ENCODE results near the gene PRR33.
"Not testable (repeated sequence)": the region's sequence is repeated elsewhere in the genome, so short reads cannot be mapped to it uniquely, and the experiment has no call there.

Gene PRR33

DNA sequence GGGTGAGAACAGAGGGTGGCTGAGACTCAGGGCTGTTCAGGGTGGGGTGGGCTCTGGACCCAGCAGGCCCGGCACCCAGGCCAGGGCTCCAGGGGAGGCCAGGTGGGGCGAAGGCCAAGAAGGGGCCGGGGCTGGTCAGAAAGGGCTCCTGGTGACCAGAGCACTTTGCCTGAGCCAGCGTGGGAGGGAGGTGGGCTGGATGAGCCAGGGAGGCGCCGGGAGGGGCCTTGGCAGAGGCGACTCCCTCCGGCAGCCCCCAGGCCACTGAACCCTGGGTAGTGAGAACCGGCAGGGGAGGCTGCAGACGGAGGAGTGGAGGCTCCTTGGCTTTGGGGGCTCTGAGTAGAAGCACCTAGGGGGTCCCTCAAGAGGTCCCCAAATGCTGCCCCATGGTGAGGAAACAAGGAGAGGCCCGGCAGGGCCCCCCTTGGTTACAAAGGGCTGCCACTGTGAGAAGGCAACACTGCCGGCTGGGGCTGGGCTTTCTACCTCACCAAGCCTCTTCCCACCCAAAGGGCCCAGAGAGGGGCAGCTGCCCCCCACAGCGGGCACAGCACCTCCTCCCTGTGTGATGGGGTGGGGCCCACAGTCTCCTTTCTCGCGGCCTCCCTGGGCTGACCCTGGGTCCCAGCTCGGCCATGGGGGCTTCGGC, 17.1 kb downstream of the PRR33 start:
- DNase-seq, result not testable (repeated sequence)

DNA sequence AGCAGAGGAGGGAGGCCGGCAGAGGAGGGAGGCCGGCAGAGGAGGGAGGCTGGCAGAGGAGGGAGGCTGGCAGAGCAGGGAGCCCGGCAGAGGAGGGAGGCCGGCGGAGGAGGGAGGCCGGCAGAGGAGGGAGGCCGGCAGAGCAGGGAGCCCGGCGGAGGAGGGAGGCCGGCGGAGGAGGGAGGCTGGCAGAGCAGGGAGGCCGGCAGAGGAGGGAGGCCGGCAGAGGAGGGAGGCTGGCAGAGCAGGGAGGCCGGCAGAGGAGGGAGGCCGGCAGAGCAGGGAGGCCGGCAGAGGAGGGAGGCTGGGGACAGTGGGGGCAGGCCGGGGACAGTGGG, 17.9 kb downstream of the PRR33 start:
- not testable (repeated sequence) for DNase-seq

DNA sequence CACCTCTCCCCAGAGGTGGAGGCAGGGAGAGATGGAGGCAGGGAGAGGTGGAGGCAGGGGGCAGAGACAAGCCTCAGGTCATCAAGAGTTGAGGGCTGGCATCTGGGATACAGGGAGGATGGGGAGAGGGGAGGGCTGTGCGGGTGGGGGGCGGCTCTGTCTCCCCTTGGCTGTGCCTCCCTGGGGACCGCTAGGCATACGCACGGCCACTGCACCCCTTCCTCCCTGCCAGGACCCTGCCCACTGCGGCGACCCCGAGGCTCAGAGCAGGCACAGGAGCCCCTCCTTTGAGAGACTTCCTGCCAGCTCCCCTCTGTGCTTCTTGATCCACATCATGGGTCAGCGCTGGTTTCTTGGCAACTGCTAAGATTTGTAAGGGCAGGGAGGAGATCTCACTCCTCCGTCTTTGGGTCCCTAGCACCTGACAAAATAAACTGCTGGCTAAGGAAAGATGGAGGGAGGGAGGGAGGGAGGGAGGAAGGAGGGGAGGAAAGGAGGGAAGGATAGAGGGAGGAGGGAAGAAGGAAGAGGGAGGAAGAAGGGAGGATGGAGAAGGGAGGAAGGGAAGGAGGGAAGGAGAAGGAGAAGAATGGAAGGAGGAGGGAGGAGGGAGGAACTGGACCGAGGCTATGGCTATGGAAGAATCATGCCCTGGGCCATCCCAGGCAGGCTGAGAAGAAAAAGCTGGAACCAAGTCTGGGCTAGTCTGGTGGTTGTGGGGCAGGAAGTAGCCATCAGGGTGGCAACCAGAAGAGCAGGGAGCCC, 18.5 kb downstream of the PRR33 start:
- DNase-seq, result no peak

DNA sequence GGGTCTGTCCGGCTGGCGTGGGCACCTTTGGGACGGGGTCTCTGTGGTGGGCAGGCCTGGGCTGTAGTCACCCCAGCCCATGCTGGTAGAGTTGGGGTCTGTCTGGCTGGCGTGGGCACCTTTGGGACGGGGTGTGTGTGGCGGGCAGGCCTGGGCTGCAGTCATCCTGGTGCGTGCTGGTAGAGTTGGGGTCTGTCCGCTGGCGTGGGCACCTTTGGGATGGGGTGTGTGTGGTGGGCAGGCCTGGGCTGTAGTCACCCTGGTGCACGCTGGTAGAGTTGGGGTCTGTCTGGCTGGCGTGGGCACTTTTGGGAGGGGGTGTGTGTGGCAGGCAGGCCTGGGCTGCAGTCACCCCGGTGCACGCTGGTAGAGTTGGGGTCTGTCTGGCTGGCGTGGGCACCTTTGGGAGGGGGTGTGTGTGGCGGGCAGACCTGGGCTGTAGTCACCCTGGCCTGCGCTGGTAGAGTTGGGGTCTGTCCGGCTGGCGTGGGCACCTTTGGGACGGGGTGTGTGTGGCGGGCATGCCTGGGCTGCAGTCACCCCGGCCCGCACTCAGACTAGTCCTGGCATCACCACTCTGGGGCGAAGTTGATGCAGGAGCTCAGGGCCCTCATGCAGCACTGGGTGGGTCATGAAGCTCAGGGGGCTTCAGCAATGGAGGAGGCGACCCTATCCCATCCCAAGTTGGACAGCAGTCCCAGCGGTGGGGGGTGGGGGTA, 19.3 kb downstream of the PRR33 start:
- no peak for DNase-seq

DNA sequence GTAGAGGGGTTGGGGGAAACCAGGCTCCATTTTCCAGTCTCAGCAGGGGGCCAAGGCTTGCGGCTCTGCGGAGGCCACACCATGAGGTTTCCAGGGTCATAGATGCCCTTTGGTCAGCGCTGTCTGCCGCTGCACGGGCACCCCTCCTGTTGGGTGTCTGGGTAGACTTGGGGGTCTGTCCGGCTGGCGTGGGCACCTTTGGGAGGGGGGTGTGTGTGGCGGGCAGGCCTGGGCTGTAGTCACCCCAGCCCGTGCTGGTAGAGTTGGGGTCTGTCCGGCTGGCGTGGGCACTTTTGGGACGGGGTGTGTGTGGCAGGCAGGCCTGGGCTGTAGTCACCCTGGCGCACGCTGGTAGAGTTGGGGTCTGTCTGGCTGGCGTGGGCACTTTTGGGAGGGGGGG, 20.2 kb downstream of the PRR33 start:
- no peak for DNase-seq

DNA sequence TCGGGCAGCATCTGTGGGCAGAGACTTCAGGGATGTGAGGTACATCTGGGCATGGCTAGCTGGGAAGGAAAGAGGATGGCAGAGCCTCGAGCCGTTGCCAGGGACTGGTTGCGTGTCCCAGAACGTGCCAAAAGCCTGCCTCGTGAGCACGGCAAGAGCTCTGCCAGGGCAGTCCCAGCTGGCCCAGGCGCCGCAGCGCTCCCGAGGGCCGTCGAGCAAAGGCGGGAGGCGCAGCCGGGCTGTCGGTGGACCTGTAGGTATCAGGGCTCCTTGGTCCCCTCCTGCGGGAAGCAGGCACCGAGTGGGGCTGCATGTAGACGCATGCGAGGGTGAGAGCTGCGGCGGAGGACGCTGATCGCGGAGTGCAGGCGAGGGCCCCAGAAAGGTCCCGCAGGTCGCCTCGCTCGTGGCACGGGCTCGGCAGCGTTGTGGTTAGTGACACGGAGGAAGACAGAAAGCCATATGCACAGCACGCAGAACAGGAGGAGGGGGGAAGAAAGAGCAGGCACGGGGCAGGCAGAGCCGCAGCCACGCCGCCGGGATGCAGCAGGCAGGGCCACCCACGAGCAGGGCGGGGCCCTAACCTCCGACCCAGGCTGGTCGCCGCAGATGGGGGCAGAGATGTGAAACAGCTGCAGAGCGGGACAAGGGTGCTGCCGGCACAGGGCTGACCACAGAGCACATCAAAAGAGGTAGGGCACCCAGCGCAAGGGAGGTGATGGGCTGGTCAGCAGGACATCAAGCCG, 20.8 kb downstream of the PRR33 start:
- no peak for DNase-seq

DNA sequence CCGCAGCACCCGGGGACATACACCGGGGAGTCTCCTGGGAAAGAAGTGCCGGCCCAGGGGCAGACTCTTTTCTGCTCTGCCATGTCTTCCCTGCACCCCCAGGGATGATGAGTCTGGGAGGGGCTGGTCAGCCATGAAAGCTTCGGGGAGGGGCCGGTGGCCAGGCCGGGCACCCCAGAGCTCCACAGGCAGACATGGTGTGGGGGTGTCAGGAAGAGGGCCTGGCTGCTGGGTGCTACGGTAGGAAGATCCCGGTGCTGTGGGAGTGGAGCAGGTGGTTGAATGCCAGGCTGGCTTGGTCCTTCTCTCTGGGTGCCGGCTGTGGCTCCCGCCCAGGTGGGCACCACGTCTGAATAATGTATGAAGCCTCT, 21.4 kb downstream of the PRR33 start:
- DNase-seq, result no peak

DNA sequence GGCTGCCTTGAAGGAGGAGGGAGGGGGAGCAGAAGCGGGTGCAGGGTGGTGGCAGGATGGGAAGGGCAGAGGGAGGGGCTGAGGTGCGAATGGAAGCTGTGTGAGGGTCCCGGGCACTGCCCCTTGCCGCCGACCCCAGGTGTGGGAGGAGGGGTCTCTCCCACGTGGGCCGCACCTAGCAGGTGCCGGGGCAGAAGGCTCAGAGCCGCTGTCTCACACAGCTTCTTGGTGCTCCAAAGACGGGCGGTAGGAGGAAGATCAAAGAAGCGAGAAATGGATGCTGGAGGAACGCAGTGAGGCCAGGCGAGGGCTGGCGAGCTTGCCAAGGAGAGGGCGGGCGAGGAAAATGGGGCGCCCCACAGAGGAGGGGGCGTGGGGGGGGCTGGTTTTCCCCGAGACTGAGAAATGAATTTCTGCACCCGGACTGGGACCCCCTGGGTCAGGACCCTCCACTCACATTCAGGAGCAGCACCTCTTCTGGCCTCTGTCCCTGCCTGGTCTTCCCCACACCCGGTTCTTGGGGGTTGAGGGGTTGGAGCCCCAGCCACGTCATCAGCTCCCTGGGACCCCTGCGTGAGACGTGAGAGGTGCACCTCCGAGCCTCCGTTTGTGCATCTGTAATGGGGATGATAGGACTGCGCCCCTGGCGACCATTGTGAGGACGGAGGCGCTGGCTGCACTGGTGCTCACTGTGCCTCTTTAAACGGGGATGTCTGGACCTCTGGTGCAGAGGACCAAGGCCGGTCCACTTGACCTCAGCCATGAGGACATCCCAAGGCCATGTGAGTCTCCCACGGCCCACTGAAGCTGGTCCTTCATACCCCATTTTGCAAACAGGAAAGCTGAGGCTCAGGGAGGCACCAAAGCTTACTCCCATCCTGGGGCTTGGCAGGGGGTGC, 22.0 kb downstream of the PRR33 start:
- no peak for DNase-seq

DNA sequence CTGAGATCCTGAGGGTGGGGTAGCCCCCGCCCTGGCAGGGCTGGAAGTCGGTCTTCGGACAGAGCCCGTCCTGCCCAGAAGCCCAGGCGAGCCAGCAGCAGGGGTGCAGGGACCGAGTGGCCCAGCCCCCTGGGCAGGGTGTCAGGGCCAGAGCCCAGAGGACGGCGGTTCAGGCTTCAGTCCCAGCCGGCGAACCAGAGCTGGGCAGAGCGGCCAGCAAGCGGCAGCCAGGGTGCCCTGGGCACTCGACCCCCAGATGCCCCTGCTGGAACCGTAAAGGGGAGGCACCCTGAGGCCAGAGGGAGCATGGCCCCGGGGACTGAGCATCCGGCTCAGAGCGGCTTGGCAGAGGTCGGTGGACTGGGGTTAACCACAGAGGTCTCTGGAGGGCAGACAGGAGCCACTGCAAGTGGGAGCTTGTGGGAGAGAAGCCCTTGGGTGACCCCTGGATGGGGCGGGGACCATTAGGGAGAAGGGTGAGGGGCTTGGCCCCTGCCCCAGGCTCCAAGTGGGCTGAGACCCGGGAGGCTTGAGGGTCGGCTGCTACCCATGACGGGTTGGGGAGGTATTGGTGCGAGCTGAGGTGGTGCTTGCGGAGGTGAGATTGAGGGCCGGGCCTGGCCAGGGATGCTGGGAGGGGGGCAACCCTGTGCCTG, 22.9 kb downstream of the PRR33 start:
- no peak for DNase-seq

DNA sequence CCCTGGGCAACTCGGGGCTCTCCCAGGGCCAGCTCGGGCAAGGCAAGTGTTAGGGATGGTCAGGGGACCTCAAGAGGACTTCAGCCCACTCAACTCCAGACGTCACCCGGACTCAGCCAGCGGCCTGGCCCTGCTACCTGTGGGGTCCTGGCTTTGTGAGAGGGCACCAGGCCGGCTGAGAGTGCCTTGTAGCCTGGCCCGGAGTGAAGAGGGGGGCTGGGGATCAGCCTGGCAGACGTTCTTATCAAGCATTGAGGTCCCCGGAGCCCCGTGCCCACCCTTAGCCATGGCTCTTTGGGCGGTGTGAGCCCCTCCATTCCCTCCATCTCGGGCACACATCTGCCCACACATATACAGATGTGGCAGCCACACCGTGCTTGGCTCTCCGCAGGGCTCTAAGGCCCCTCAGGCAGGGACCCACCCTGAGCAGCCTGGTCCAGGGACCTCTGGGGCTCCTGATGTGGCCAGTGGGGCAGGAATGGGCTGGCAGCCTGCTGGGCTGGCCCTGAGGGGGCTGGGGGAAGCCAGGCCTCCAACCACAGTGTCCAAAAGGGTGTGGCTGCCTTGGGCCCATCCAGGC, 23.5 kb downstream of the PRR33 start:
- no peak for DNase-seq

DNA sequence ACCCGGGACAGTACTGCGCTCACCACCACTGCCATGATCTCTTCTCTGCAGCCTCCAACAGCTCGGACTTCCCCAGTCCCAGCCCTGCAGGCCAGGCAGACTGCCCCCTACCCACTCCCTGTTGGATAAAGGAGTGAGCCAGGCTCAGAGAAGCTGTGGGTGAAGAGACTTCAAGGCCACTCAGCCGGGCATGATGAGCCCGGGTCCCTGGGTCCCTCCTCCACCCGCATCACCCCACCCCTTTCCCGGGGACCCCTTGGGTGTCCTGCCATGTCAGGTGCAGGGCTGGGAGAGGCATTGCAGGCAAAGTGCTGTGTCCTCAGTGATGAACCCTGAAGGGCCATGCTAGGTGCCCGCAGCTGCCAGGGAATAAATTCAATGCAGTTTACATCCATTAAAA, 24.3 kb downstream of the PRR33 start:
- no peak for DNase-seq

DNA sequence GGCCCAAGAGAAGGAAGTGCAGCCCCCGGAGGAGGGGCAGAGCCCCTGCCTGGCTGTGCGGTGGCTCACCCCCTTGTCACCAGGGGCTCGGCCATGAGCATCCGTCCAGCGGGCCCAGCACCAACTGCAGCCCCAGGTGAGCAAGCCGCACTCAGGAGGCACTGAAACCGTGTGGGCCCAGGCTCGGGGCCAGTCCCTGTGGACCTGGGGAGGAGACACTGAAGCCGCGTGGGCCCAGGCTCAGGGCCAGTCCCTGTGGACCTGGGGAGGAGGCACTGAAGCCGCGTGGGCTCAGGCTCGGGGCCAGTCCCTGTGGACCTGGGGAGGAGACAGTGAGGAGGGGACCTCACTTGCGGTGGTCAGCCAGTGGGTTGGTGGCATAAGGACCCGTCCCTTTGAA, 24.9 kb downstream of the PRR33 start:
- no peak for DNase-seq

DNA sequence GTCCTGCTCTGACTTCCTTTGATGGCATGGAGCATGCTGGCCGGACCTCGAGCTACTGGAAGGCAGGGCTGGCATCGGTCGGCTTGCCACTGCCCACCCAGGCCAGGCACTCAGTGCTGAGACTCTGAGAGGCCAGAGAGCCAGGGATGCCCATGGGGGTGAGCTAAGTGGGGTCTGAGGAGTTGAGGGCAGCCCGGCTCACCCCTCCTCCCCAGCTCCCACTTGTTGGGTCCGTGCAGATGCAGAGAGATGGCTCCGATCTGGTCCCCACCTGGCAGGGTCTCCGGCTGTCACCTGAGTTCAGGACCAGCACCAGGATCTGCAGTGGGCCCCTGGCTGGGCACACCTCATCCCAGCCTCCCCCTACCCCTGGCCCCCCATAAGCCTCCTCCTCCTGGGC, 25.5 kb downstream of the PRR33 start:
- no peak for DNase-seq

DNA sequence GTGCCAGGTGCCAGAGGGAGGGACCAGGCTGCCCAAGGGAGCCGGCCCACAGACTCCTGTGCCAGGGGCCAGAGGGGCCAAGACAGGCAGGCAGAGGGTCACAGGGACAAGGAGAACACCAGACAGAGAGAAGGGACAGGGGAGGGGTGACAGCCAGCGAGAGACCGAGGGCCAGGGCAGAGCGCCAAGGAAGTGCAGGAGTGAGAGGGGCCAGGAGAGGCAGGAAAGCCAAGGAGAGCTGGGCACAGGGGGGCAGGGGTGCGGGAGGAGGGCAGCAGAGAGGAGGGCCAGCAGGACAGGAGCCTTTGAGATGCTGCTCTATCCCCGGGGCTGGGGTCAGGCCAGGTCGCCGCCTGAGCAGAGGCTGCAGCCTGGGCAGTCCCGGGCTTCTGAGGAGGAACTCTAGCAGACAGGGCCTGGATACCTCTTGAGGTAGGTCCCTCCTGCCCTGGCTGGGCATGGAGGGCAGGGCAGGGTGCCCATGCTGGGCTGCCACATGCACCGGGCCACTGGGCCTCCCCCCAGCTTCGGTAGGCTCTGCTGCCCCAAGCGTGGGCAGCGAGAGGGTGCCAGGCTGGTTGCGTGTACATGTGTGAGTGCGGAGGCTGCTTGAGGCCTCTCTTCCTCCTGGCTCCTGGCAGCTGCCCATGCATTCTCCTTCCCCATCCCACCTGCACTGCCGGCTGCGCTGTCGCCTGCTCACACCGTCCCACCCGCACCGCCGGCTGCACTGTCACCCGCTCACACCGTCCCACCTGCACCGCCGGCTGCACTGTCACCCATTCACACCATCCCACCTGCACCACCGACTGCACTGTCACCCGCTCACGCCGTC, 26.6 kb downstream of the PRR33 start:
- no peak for DNase-seq

DNA sequence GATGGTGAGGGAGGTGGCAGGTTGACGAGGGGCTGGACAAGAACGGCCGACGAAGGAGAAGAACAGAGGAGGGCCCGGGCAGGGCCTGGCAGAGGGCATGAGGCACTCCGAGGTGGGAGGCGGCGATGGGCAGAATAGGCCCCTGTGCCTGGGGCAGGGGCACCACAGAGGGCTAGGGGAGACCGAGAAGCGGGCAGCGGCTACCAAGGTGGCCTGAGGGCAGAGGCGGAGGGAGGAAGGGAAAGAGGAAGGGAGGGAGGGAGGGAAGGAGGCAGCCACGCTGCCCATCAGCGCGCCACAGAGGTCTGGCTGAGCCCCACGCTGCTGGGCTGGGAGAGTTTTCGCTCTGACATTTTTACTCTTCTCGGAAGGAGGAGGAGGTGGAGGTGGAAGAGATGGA, 27.5 kb downstream of the PRR33 start:
- DNase-seq, result no peak

DNA sequence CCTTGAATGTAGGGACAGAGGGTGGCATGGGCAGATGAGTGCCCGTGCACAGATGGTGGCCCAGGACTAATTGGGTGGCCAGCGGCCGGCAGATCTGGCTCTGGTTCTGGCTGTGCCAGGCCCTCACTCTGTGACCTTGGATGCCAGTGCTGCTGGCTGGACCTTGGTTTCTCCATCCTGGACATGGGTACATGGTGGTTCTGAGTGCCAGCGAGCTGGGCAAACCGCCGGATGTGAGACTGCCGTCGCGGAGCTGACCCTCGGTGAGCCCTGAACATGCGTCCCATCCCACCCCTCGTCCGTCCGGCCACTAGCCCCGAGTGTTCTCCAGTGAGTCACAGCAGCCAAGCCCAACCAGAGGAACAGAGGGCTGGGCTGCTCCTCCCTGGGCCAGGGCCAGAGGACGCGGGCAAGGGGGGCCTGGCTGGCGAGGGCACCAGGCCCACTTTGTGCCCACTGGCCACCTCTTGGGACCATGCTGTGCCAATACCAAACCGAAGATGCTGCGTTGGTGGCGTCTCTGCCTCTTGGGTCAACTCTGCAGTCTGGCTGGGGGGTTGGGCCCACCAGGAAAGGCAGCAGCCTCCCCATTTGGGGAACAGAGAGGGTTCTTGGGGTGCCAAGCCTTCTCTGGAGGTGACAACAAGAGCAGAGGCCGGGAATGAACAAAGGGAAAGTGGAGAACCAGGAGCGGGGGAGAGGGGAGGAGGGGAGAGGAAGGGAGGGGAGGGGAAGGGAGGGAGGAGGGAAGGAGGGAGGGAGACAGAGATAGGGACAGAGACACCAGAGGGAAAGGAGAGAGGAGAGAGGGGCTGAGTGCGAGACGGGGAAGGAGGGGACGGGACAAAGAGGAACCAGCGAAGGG, 28.1 kb downstream of the PRR33 start:
- DNase-seq, result no peak

DNA sequence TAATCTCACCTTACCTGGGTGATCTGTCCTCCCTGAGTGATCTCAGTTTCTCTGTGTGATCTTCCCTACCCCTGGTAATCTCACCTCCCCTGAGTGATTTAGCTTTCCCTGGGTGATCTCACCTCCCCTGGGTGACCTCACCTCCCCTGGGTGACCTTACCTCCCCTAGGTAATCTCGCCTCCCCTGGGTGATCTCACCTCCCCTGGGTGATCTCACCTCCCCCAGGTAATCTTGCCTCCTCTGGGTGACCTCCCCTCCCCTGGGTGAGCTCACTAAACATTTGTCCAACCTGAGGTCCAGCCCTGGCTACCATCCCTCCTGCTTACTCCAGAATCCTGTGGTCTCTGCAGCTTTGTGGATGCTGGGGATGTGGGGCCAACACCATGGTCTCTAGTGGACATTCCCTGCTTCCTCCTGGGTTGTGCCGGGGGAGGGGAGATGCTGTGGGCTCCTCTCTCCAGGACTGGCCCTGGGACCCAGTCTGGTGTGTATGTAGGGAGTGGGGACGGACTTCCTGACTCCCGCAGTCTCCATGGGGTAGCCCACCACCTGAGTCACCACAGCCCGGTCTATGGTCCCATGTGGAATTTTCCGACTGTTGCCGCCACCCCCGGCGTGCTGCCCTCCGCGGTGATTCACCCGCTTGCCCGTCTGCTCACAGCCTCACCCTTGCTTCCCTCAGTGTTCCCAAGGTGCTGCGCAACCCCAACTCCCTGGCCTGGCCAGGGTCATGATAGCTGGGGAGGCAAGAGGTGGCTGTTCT, 28.9 kb downstream of the PRR33 start:
- no peak for DNase-seq
